ENCODE measurements around the gene PDE4B.

DNA sequence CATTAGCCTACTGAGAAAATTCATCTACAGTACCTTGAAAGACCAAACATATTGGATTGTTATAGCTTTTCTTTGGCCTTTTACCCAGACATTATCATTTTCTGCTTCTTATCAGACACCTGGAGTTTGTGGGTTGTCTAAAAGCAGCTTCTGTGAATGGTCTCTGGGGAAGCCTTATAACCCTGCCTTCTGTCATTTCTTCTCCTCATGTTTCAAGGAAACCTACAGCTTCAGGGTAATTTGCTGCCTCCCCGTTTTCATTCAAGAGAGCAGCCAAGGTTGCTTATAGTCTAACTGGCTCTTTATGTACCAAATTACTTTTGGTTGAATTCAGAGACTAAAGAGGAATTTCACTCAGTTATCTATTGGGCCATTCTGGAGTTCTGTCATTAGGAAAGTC is 453.0 kb downstream of the PDE4B start:
- TF ChIP-seq CTCF (IDR thresholded peaks at IDR 0.05; ENCODE audit: insufficient read depth, low read depth, low read length) (no peak), EZH2 (IDR thresholded peaks at IDR 0.05; ENCODE audit: insufficient read depth, low read length) (no peak)
